Stimulated activated CD8-positive, alpha-beta memory T cell treated with anti-CD3 and anti-CD28 coated beads, Interleukin-15, amount 100 ng/mL, for 4 hours (primary cell): ENCODE data around the gene TBX22.
"Not testable (repeated sequence)": the region's sequence is repeated elsewhere in the genome, so short reads cannot be mapped to it uniquely, and the experiment has no call there.

Experiments used
- DNase-seq, 2 donors: peaks; one replicate each; pipeline ENCODE4 v3.0.0-alpha.2; 2020; ENCODE audit warnings: low read depth in 2 of 2

Gene TBX22, protein sequence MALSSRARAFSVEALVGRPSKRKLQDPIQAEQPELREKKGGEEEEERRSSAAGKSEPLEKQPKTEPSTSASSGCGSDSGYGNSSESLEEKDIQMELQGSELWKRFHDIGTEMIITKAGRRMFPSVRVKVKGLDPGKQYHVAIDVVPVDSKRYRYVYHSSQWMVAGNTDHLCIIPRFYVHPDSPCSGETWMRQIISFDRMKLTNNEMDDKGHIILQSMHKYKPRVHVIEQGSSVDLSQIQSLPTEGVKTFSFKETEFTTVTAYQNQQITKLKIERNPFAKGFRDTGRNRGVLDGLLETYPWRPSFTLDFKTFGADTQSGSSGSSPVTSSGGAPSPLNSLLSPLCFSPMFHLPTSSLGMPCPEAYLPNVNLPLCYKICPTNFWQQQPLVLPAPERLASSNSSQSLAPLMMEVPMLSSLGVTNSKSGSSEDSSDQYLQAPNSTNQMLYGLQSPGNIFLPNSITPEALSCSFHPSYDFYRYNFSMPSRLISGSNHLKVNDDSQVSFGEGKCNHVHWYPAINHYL

DNA sequence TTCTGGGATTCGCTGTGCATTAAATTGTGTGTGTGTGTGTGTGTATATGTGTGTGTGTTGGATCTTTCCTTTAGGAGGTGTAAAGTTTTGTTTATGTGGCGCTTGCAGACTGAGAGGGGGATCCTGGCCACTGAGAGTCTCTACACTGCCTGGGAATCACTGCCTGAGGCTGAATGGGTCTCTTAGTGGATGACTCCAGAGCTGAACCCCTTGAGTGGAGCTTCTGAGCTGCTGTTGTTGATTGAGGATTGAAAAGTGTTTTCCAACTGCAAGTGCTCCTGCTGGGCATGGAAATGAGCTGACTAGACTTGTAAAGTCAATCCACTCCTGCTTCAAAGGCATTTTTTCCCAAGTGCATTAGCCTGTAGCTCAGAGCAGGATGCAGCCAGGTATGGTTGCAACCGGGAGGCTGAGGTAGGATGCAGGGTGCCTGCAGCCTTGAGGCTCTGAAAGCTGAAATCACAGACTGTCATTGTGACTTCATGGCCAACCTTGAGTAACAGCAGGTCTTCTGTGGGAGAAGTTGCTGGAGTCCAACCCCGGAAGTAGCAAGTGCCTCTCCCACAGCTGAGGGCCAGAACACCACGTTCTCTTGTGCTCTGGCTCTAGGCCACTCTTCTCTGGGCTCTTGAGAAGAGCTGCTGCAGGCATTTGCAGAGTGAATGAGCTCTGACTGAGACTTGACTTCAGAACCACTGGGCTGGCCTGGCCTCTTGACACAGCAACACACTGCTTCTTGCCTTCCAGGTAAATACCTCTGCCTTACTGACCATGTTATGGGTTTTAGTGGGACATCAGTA, at the start of gene TBX22:
Gene TBX22, plus strand, starts transcription at position 613 of the 800 bp plus-strand sequence. CDS start 7,517 bp downstream, outside the sequence.
- DNase-seq, result no peak

- no peak for DNase-seq
Observed at GRCh38 chrX:79975605-79976004, 38.9 kb upstream of the TBX22 start.

DNA sequence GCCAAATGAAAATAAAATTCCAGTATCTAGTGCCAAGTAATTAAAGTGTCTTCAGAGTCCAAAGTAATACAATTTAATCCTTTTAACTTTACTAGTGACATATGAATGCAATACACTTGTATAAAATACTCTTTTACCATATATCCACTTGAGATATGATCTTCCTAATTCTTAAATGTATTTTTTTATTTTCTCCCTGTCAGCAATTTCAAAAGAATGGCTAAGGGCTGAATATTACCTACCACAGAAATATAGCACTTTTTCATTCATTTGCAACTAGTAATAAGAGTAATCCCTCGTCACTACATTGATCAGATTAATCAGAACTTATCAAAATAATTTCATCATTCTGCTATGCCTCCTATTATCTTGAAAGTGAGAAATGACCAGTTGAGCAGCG, 10.1 kb upstream of the TBX22 start:
- DNase-seq, result no peak

- no peak for DNase-seq
Observed at GRCh38 chrX:80011522-80011921, 3.0 kb upstream of the TBX22 start.

DNA sequence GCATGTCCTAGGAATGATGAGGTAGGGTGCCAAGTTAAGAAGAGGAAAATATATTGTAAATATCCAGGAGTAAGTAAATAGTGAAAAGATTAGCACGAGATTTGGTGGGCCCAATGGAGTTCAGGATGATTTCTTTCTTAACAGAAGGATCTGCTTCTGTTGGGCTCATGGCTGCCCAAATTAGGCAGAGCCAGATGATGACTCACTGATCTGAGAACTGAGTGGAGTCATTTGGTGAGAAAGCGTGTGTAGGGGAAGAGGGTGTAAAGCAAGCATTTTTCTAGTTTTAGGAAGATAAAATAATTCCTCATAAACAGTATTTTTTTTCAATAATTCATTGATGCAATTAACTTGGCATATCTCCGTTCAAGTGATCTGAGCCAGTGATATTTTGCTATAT, 1.6 kb downstream of the TBX22 start:
- no peak for DNase-seq

DNA sequence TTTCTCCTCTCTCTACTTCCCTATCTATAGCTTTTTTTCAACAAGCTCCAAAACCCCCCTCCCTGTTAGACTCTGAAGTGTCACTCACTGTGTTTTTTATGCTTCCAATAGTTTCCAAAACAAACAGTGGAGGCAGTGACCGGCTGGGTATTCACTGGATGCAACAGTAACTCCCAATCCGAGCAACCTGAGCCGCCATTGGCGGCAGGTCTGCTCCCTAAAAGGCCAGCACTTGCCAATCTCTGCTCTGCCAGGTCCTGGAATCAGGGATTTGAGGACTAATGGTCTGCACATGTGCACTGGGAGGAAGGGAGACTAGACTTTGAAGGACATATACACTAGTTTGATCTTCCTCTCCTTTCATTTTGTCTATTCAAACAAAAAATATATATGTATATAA, 7.1 kb downstream of the TBX22 start:
- no peak for DNase-seq

- DNase-seq, result no peak
Observed at GRCh38 chrX:80022363-80023031, 7.9 kb downstream of the TBX22 start.

DNA sequence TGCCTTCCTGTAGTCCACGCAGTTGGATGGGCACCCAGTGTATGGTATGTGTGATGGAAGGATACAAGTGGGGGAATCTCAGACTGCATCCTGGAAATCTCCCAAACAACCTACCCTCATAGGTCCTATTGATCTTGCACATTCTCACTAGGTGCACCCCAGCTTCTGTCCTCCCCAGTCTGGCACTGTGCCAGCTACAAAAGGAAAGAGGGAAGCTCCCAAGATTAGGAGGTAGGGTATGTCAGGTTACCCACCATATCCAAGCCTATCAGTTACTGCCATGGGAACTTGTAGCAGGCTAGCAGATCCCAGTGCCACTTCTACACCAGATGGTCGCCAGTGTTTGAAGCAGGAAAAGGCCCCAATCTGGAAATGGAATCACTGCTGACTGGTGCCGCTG, 11.6 kb downstream of the TBX22 start:
- no peak for DNase-seq

GRCh38 chrX:80066156-80066555, 51.6 kb downstream of the TBX22 start:
- not testable (repeated sequence) for DNase-seq

GRCh38 chrX:80075625-80076024, 61.1 kb downstream of the TBX22 start:
- not testable (repeated sequence) for DNase-seq
